ENCODE measurements around the gene VARS2.

The VARS2 gene

GRCh38 chr6:30942338-30943060 is 28.5 kb downstream of the VARS2 start:
- peak; percentile 96 for ATAC-seq

GRCh38 chr6:30944051-30944450 is 30.0 kb downstream of the VARS2 start:
- TF ChIP-seq PATZ1 (CRISPR knock-in tag; IDR thresholded peaks at IDR 0.05; ENCODE audit: borderline replicate concordance), result no peak
- no peak for TF ChIP-seq TOX (CRISPR knock-in tag; IDR thresholded peaks at IDR 0.05; ENCODE audit: borderline replicate concordance)
- TF ChIP-seq ZNF8 (CRISPR knock-in tag; IDR thresholded peaks at IDR 0.05), result no peak
- TF ChIP-seq ZFP3 (CRISPR knock-in tag; IDR thresholded peaks at IDR 0.05), result no peak
- no peak for TF ChIP-seq TSHZ2 (CRISPR knock-in tag; IDR thresholded peaks at IDR 0.05)
- no peak for TF ChIP-seq BACH2 (CRISPR knock-in tag; IDR thresholded peaks at IDR 0.05; ENCODE audit: borderline replicate concordance)
- no peak for TF ChIP-seq POU6F1 (CRISPR knock-in tag; IDR thresholded peaks at IDR 0.05; ENCODE audit: borderline replicate concordance, low read depth)
- no peak for TF ChIP-seq ARNTL (CRISPR knock-in tag; IDR thresholded peaks at IDR 0.05; ENCODE audit: borderline replicate concordance, low read depth)
- no peak for TF ChIP-seq ZNF70 (CRISPR knock-in tag; IDR thresholded peaks at IDR 0.05)
- no peak for TF ChIP-seq ZNF565 (CRISPR knock-in tag; conservative IDR thresholded peaks at IDR 0.05; ENCODE audit: low read depth)
- no peak for TF ChIP-seq CSDC2 (CRISPR knock-in tag; IDR thresholded peaks at IDR 0.05)
- ATAC-seq, result no peak

More at GRCh38 chr6:30942338-30943060, 28.5 kb downstream of the VARS2 start:
- TF ChIP-seq GLIS3 (CRISPR knock-in tag; IDR thresholded peaks at IDR 0.05), result no peak
- no peak for TF ChIP-seq CREB5 (CRISPR knock-in tag; IDR thresholded peaks at IDR 0.05; ENCODE audit: low read depth)
- no peak for TF ChIP-seq ISL1 (CRISPR knock-in tag; IDR thresholded peaks at IDR 0.05)
- no peak for TF ChIP-seq TCF4 (CRISPR knock-in tag; IDR thresholded peaks at IDR 0.05; ENCODE audit: borderline replicate concordance)
- TF ChIP-seq ZNF8 (CRISPR knock-in tag; IDR thresholded peaks at IDR 0.05), result no peak
- no peak for TF ChIP-seq PPARA (CRISPR knock-in tag; IDR thresholded peaks at IDR 0.05; ENCODE audit: borderline replicate concordance)
- no peak for TF ChIP-seq OSR1 (CRISPR knock-in tag; IDR thresholded peaks at IDR 0.05)
- no peak for TF ChIP-seq ESRRG (CRISPR knock-in tag; IDR thresholded peaks at IDR 0.05)
- no peak for TF ChIP-seq TSHZ2 (CRISPR knock-in tag; IDR thresholded peaks at IDR 0.05)
- TF ChIP-seq ARNTL (CRISPR knock-in tag; IDR thresholded peaks at IDR 0.05; ENCODE audit: borderline replicate concordance, low read depth), result no peak
- no peak for TF ChIP-seq ZC3H10 (CRISPR knock-in tag; IDR thresholded peaks at IDR 0.05)
- TF ChIP-seq ZFP3 (CRISPR knock-in tag; IDR thresholded peaks at IDR 0.05), result no peak
- no peak for TF ChIP-seq ZNF70 (CRISPR knock-in tag; IDR thresholded peaks at IDR 0.05)
- TF ChIP-seq ZNF565 (CRISPR knock-in tag; conservative IDR thresholded peaks at IDR 0.05; ENCODE audit: low read depth), result no peak
- TF ChIP-seq ZFP30 (CRISPR knock-in tag; IDR thresholded peaks at IDR 0.05), result no peak
- TF ChIP-seq SNAI2 (CRISPR knock-in tag; IDR thresholded peaks at IDR 0.05), result no peak
- no peak for TF ChIP-seq CSDC2 (CRISPR knock-in tag; IDR thresholded peaks at IDR 0.05)

Data from SK-N-SH treated with all-trans-retinoic acid at 6 μM for 48 hours (cell line).